ENCODE measurements around the gene ZP4. TPM values are rescaled to one million over a fixed set of nuclear protein-coding genes. Genes with fewer than 3 reads are reported as not detected.

ZP4 gene, protein sequence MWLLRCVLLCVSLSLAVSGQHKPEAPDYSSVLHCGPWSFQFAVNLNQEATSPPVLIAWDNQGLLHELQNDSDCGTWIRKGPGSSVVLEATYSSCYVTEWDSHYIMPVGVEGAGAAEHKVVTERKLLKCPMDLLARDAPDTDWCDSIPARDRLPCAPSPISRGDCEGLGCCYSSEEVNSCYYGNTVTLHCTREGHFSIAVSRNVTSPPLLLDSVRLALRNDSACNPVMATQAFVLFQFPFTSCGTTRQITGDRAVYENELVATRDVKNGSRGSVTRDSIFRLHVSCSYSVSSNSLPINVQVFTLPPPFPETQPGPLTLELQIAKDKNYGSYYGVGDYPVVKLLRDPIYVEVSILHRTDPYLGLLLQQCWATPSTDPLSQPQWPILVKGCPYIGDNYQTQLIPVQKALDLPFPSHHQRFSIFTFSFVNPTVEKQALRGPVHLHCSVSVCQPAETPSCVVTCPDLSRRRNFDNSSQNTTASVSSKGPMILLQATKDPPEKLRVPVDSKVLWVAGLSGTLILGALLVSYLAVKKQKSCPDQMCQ
- total RNA-seq = not detected

DNA sequence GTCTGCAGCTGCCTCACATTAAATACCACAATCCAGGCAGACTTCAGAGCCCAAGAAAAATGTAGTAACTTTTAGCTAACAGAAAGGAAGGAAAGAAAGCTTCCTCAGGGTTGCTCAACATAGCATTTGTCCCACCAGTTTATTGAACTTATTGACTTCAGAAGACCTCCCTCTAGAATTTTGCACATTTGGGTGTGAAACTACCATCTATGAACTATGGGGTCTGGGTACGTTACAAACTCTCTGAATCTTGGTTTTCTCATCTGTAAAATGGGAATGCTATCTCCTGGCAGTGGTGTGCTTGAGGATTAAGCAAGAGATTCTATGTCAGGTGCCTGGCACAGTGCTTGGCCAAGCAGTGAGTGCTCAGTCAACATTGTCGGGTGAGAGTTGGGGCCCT lies at the start of gene ZP4:
Gene ZP4, minus strand, starts transcription at position 101 of the 400 bp plus-strand sequence. CDS start 287 bp downstream, outside the sequence.
- Histone ChIP-seq H3K27ac (ENCODE audit: low read depth, low read length) (no peak within 1 kb of the TSS), H3K36me3 (ENCODE audit: control insufficient read depth in 3 of 3, insufficient read depth in 3 of 3, low read length in 3 of 3) (no peaks in the 10 kb centered on the region), H3K27me3 (ENCODE audit: control insufficient read depth in 3 of 3, insufficient read depth in 3 of 3, low read length in 3 of 3) (no peaks in the 10 kb centered on the region), H3K4me1 (ENCODE audit: control insufficient read depth in 3 of 3, insufficient read depth in 3 of 3, low read length in 3 of 3) (no peaks in the 10 kb centered on the region), H3K9me3 (ENCODE audit: control insufficient read depth in 3 of 3, low read length in 3 of 3) (peaks cover 0 to 3% (median 0%) of the 10 kb centered on the region in 3 donors), H3K4me3 (ENCODE audit: low read length in 3 of 3) (no peak within 1 kb of the TSS), H3K9ac (ENCODE audit: low read depth in 1 of 3, low read length in 3 of 3) (no peak within 1 kb of the TSS)

DNA sequence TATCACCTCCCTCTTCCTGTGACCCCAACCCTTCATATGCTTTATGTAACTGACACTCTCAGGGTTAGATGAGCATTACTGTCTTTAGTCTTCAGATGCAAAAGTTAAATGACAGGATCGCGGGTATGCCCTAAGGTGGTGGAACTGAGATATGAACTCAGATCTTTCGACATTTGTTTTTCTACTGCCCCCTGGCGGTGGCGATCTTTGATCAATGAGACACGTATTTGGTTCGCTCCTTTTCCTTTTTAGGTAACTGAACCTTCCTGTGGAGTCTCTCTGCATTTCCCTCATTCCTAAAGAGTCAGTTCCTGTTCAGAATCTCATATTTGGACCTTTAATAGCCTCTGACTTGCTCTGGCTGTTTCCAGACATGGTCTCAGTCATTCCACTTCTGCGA lies 47.8 kb upstream of the ZP4 start:
- no peak overlapping the region for H3K9ac ChIP-seq (ENCODE audit: low read depth in 1 of 3, low read length in 3 of 3)
- no peaks in the 10 kb centered on the region for H3K27me3 ChIP-seq (ENCODE audit: control insufficient read depth in 3 of 3, insufficient read depth in 3 of 3, low read length in 3 of 3)
- no peaks in the 10 kb centered on the region for H3K36me3 ChIP-seq (ENCODE audit: control insufficient read depth in 3 of 3, insufficient read depth in 3 of 3, low read length in 3 of 3)
- H3K4me1 ChIP-seq (ENCODE audit: control insufficient read depth in 3 of 3, insufficient read depth in 3 of 3, low read length in 3 of 3) = no peaks in the 10 kb centered on the region
- no peak overlapping the region for H3K4me3 ChIP-seq (ENCODE audit: low read length in 3 of 3)
- no peaks in the 10 kb centered on the region for H3K9me3 ChIP-seq (ENCODE audit: control insufficient read depth in 3 of 3, low read length in 3 of 3)
- H3K27ac ChIP-seq (ENCODE audit: low read depth, low read length) = no peak overlapping the region

DNA sequence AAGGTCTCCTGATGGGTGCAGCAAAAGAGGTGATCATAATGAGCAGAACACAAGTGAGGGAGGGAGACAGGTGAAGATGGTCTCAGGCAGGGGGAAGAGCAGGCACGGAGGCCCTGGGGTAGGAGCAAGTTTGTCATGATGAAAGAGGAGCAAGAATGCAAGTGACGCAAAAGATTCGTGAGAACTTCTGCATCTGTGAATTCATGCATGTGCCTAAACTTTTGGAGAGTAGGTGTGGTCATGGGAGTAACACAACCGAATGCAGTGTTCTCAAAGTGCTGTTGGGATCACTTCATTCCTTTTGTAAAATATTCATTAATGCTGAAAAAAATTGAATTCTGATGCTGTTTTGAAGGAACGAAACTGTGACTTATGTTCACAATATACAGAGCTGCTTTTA lies 47.3 kb upstream of the ZP4 start:
- no peak overlapping the region for H3K27ac ChIP-seq (ENCODE audit: low read depth, low read length)
- no peaks in the 10 kb centered on the region for H3K9me3 ChIP-seq (ENCODE audit: control insufficient read depth in 3 of 3, low read length in 3 of 3)
- H3K4me1 ChIP-seq (ENCODE audit: control insufficient read depth in 3 of 3, insufficient read depth in 3 of 3, low read length in 3 of 3) = no peaks in the 10 kb centered on the region
- no peaks in the 10 kb centered on the region for H3K36me3 ChIP-seq (ENCODE audit: control insufficient read depth in 3 of 3, insufficient read depth in 3 of 3, low read length in 3 of 3)
- no peak overlapping the region for H3K9ac ChIP-seq (ENCODE audit: low read depth in 1 of 3, low read length in 3 of 3)
- H3K27me3 ChIP-seq (ENCODE audit: control insufficient read depth in 3 of 3, insufficient read depth in 3 of 3, low read length in 3 of 3) = no peaks in the 10 kb centered on the region
- H3K4me3 ChIP-seq (ENCODE audit: low read length in 3 of 3) = no peak overlapping the region

DNA sequence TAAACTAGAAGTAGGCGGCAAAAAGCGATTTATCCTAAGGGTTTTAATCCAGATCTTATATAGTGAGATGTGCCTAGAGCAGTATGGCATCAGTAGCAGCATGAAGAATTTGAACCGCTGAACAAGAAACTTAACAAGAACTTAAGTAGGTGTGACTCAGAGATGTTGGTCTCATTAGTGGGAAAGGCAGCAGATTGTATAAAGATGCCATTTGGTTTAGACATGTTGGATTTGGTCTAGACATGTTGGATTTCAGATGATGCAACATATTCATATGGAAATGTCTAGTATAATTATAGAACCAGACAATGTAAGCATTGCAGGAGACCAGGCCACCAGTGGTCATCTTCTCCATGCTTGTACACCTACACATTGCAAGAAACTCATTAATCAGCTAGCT lies 42.1 kb upstream of the ZP4 start:
- Histone ChIP-seq H3K4me1 (ENCODE audit: control insufficient read depth in 3 of 3, insufficient read depth in 3 of 3, low read length in 3 of 3) (no peaks in the 10 kb centered on the region), H3K9me3 (ENCODE audit: control insufficient read depth in 3 of 3, low read length in 3 of 3) (no peaks in the 10 kb centered on the region), H3K27me3 (ENCODE audit: control insufficient read depth in 3 of 3, insufficient read depth in 3 of 3, low read length in 3 of 3) (no peaks in the 10 kb centered on the region), H3K4me3 (ENCODE audit: low read length in 3 of 3) (no peak overlapping the region), H3K36me3 (ENCODE audit: control insufficient read depth in 3 of 3, insufficient read depth in 3 of 3, low read length in 3 of 3) (no peaks in the 10 kb centered on the region), H3K9ac (ENCODE audit: low read depth in 1 of 3, low read length in 3 of 3) (no peak overlapping the region), H3K27ac (ENCODE audit: low read depth, low read length) (no peak overlapping the region)

DNA sequence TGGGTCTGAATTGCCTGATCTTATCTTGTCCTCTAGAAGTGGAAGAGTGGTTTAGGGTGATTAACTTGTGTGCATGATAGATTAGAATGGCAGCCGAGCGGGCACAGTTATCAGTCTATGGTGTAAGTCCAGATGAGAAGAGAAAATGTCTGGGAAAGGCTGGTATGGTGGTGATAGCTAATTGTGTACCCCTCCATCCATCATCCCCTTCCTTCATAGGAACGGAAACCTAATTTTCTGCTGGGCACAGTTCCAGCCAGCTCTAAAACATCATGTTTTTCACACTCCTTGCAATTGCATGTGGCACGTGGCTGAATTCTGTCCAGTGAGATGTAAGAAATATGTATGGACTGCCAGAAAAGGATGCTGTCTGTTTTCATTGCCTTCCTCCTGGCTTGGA lies 40.9 kb upstream of the ZP4 start:
- no peaks in the 10 kb centered on the region for H3K36me3 ChIP-seq (ENCODE audit: control insufficient read depth in 3 of 3, insufficient read depth in 3 of 3, low read length in 3 of 3)
- H3K4me1 ChIP-seq (ENCODE audit: control insufficient read depth in 3 of 3, insufficient read depth in 3 of 3, low read length in 3 of 3) = no peaks in the 10 kb centered on the region
- H3K4me3 ChIP-seq (ENCODE audit: low read length in 3 of 3) = no peak overlapping the region
- H3K9me3 ChIP-seq (ENCODE audit: control insufficient read depth in 3 of 3, low read length in 3 of 3) = no peaks in the 10 kb centered on the region
- H3K9ac ChIP-seq (ENCODE audit: low read depth in 1 of 3, low read length in 3 of 3) = no peak overlapping the region
- no peaks in the 10 kb centered on the region for H3K27me3 ChIP-seq (ENCODE audit: control insufficient read depth in 3 of 3, insufficient read depth in 3 of 3, low read length in 3 of 3)
- H3K27ac ChIP-seq (ENCODE audit: low read depth, low read length) = no peak overlapping the region

DNA sequence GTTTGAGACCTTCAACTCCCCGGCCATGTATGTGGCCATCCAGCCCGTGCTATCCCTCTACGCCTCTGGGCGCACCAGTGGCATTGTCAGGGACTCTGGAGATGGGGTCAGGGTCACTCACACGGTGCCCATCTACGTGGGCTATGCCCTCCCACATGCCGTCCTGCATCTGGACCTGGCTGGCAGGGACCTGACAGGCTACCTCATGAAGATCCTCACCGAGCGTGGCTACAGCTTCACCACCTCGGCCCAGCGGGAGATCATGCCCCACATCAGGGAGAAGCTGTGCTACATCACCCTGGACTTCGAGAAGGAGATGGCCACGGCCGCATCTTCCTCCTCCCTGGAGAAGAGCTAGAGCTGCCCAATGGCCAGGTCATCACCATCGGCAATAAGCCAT lies 36.5 kb upstream of the ZP4 start:
- H3K27ac ChIP-seq (ENCODE audit: low read depth, low read length) = no peak overlapping the region
- no peaks in the 10 kb centered on the region for H3K9me3 ChIP-seq (ENCODE audit: control insufficient read depth in 3 of 3, low read length in 3 of 3)
- no peaks in the 10 kb centered on the region for H3K27me3 ChIP-seq (ENCODE audit: control insufficient read depth in 3 of 3, insufficient read depth in 3 of 3, low read length in 3 of 3)
- no peak overlapping the region for H3K9ac ChIP-seq (ENCODE audit: low read depth in 1 of 3, low read length in 3 of 3)
- H3K4me3 ChIP-seq (ENCODE audit: low read length in 3 of 3) = no peak overlapping the region
- no peaks in the 10 kb centered on the region for H3K36me3 ChIP-seq (ENCODE audit: control insufficient read depth in 3 of 3, insufficient read depth in 3 of 3, low read length in 3 of 3)
- H3K4me1 ChIP-seq (ENCODE audit: control insufficient read depth in 3 of 3, insufficient read depth in 3 of 3, low read length in 3 of 3) = no peaks in the 10 kb centered on the region

DNA sequence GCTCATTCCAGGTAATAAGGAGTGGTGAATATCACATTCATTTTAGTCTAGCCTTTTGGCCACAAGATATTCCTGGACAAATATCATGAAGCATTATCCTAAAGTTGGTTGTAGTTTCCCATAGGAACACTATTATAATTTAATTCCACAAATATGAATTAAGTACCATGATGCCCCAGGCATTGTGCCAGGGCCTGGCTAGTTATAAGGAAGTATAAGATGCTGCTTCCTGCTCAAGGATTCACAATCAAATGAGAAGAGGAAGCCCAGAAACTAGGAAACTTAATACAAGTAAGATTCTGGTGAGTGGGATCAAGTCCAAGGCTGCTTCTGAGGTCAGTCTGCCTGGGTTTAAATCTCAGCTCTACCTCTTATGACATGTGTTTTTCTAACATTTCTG lies 30.6 kb upstream of the ZP4 start:
- H3K9ac ChIP-seq (ENCODE audit: low read depth in 1 of 3, low read length in 3 of 3) = no peak overlapping the region
- no peak overlapping the region for H3K4me3 ChIP-seq (ENCODE audit: low read length in 3 of 3)
- no peaks in the 10 kb centered on the region for H3K9me3 ChIP-seq (ENCODE audit: control insufficient read depth in 3 of 3, low read length in 3 of 3)
- no peak overlapping the region for H3K27ac ChIP-seq (ENCODE audit: low read depth, low read length)
- H3K27me3 ChIP-seq (ENCODE audit: control insufficient read depth in 3 of 3, insufficient read depth in 3 of 3, low read length in 3 of 3) = no peaks in the 10 kb centered on the region
- H3K4me1 ChIP-seq (ENCODE audit: control insufficient read depth in 3 of 3, insufficient read depth in 3 of 3, low read length in 3 of 3) = no peaks in the 10 kb centered on the region
- no peaks in the 10 kb centered on the region for H3K36me3 ChIP-seq (ENCODE audit: control insufficient read depth in 3 of 3, insufficient read depth in 3 of 3, low read length in 3 of 3)

DNA sequence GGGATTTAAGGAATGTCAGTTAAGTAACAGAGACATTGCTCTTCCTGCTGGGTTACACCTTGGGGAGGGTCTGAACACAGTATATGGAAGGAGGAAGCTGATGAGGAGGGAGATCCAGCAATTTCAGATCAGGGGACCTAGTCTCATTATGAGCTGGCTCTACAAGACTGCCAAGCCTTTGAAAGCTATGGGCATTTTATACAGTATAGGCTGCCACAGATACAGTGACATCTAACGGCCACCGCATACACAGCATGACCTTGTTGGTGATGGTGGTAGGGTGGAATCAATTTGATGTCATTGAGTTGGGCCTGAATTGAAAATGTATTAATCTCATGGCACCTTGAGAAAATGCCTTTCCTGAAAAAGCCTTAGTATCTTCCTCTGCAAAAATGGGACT lies 22.6 kb upstream of the ZP4 start:
- no peaks in the 10 kb centered on the region for H3K4me1 ChIP-seq (ENCODE audit: control insufficient read depth in 3 of 3, insufficient read depth in 3 of 3, low read length in 3 of 3)
- H3K36me3 ChIP-seq (ENCODE audit: control insufficient read depth in 3 of 3, insufficient read depth in 3 of 3, low read length in 3 of 3) = no peaks in the 10 kb centered on the region
- no peak overlapping the region for H3K4me3 ChIP-seq (ENCODE audit: low read length in 3 of 3)
- H3K9ac ChIP-seq (ENCODE audit: low read depth in 1 of 3, low read length in 3 of 3) = no peak overlapping the region
- H3K27ac ChIP-seq (ENCODE audit: low read depth, low read length) = no peak overlapping the region
- peaks cover 0 to 3% (median 3%) of the 10 kb centered on the region in 3 donors for H3K9me3 ChIP-seq (ENCODE audit: control insufficient read depth in 3 of 3, low read length in 3 of 3)
- no peaks in the 10 kb centered on the region for H3K27me3 ChIP-seq (ENCODE audit: control insufficient read depth in 3 of 3, insufficient read depth in 3 of 3, low read length in 3 of 3)

DNA sequence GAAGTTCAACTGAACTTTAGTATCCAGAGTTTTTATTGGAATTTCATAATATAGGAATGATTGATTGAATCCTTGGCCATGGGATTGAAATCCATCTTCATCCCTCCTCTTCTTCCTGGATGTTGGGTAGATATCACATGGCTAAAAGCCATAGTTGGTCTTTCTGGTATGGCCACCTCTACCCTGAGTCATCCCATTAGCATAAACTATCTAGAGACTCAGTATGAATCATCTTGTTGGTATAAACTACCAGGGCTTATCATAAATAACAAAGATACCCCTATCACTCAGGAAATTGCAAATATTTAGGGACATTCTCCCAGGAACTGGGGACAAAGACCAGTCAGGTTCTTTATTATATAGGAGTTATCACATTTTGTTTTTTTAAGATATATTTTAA lies 21.2 kb upstream of the ZP4 start:
- no peaks in the 10 kb centered on the region for H3K4me1 ChIP-seq (ENCODE audit: control insufficient read depth in 3 of 3, insufficient read depth in 3 of 3, low read length in 3 of 3)
- no peaks in the 10 kb centered on the region for H3K27me3 ChIP-seq (ENCODE audit: control insufficient read depth in 3 of 3, insufficient read depth in 3 of 3, low read length in 3 of 3)
- H3K4me3 ChIP-seq (ENCODE audit: low read length in 3 of 3) = no peak overlapping the region
- no peaks in the 10 kb centered on the region for H3K36me3 ChIP-seq (ENCODE audit: control insufficient read depth in 3 of 3, insufficient read depth in 3 of 3, low read length in 3 of 3)
- H3K9ac ChIP-seq (ENCODE audit: low read depth in 1 of 3, low read length in 3 of 3) = no peak overlapping the region
- H3K9me3 ChIP-seq (ENCODE audit: control insufficient read depth in 3 of 3, low read length in 3 of 3) = peaks cover 0 to 3% (median 3%) of the 10 kb centered on the region in 3 donors
- H3K27ac ChIP-seq (ENCODE audit: low read depth, low read length) = no peak overlapping the region

DNA sequence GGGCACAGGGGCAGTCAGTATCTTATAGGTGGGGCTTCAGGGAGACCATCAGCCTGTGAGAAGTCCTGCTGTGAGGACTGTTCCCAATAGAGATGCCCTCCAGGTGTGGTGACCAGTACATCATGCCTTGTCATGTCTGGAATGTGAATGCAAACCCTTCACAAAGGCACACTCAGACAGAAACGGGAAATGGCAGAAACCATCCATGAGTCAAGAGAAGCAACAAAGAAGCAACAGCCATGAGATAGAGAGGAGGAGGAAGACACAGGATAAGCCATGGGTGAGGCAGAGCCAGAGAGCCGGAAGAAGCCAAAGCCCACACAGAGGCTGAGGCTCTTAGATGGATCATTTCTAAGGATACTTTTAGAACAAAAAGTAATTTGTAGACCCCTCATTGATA lies 20.1 kb upstream of the ZP4 start:
- H3K27me3 ChIP-seq (ENCODE audit: control insufficient read depth in 3 of 3, insufficient read depth in 3 of 3, low read length in 3 of 3) = no peaks in the 10 kb centered on the region
- no peaks in the 10 kb centered on the region for H3K4me1 ChIP-seq (ENCODE audit: control insufficient read depth in 3 of 3, insufficient read depth in 3 of 3, low read length in 3 of 3)
- no peak overlapping the region for H3K27ac ChIP-seq (ENCODE audit: low read depth, low read length)
- no peak overlapping the region for H3K4me3 ChIP-seq (ENCODE audit: low read length in 3 of 3)
- H3K9ac ChIP-seq (ENCODE audit: low read depth in 1 of 3, low read length in 3 of 3) = no peak overlapping the region
- peaks cover 0 to 3% (median 3%) of the 10 kb centered on the region in 3 donors for H3K9me3 ChIP-seq (ENCODE audit: control insufficient read depth in 3 of 3, low read length in 3 of 3)
- no peaks in the 10 kb centered on the region for H3K36me3 ChIP-seq (ENCODE audit: control insufficient read depth in 3 of 3, insufficient read depth in 3 of 3, low read length in 3 of 3)

Data from skeletal muscle tissue (tissue), 4 donors.